Vagina (tissue), 2 donors: Measurements from ENCODE around the gene CBLN3.

Experiments
- CTCF ChIP-seq, 3 experiments: fragments of 450-650 bp in 2 of 3; fragments of 200-600 bp in 1 of 3; sonication (generic) in 1 of 3; IDR thresholded peaks; one replicate each; pipeline ENCODE4 v1.5.1; 2017 to 2019; ENCODE audit warnings: antibody characterized with exemption in 3 of 3, mild to moderate bottlenecking in 2 of 3, moderate library complexity in 2 of 3
- POLR2AphosphoS5 ChIP-seq, 2 donors: sonication (generic); formaldehyde crosslinking; IDR thresholded peaks; one replicate each; pipeline ENCODE4 v1.9.0; 2017; ENCODE audit warnings: antibody characterized with exemption in 2 of 2, mild to moderate bottlenecking in 2 of 2, low read depth in 1 of 2; ENCODE audit not compliant: insufficient read depth in 1 of 2

- TF ChIP-seq CTCF (IDR thresholded peaks at IDR 0.05) (no peak), POLR2AphosphoS5 (IDR thresholded peaks at IDR 0.05; ENCODE audit: insufficient read depth in 1 of 2, low read depth in 1 of 2) (peak in 1 of 2 donors; percentile 20)
These were observed 11.0 kb downstream of the CBLN3 start for GRCh38 chr14:24418492-24418873.
